Stomach (tissue), 4 donors: Measurements from ENCODE around the gene PSMD13.

ENCODE experiments used
- EP300 ChIP-seq: sonication (generic); formaldehyde crosslinking; IDR thresholded peaks from one replicate; pipeline ENCODE4 v1.6.1; 2017; ENCODE audit warnings: antibody characterized with exemption
- POLR2A ChIP-seq, 4 donors: fragments of 450-650 bp; IDR thresholded peaks; one replicate each; pipeline ENCODE4 v1.6.1; 2016; ENCODE audit warnings: antibody characterized with exemption in 4 of 4, control low read depth in 2 of 4, mild to moderate bottlenecking in 1 of 4, moderate library complexity in 1 of 4
- POLR2AphosphoS5 ChIP-seq, 3 donors: sonication (generic); formaldehyde crosslinking; IDR thresholded peaks; one replicate each; pipeline ENCODE4 v1.6.1; 2016; ENCODE audit warnings: antibody characterized with exemption in 3 of 3
- TF ChIP-seq, protein P1 (sequence below), 7 experiments: fragments of 450-650 bp in 4 of 7; fragments of 200-600 bp in 3 of 7; sonication (generic) in 3 of 7; IDR thresholded peaks; one replicate each; pipeline ENCODE4 v1.5.1; 2016 to 2019; ENCODE audit warnings: antibody characterized with exemption in 7 of 7, control low read depth in 2 of 7, mild to moderate bottlenecking in 1 of 7

DNA sequence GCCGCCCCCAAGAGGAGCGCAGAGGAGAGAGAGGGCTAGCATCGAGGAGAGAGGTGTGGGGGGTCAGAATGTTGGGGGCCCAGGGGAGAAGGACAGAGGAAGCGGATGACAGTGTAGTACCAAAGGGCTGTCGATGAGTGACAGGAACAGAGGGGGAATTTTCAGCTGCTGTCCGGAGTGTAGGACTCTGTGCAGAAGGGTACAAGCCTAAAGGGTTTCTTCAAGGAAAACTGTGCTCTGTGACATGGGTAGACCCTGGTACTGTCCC, 36.1 kb downstream of the PSMD13 start:
- TF ChIP-seq POLR2A (IDR thresholded peaks at IDR 0.05) (no peak), EP300 (no peak), POLR2AphosphoS5 (IDR thresholded peaks at IDR 0.05) (no peak)
- TF ChIP-seq, protein P1, sequence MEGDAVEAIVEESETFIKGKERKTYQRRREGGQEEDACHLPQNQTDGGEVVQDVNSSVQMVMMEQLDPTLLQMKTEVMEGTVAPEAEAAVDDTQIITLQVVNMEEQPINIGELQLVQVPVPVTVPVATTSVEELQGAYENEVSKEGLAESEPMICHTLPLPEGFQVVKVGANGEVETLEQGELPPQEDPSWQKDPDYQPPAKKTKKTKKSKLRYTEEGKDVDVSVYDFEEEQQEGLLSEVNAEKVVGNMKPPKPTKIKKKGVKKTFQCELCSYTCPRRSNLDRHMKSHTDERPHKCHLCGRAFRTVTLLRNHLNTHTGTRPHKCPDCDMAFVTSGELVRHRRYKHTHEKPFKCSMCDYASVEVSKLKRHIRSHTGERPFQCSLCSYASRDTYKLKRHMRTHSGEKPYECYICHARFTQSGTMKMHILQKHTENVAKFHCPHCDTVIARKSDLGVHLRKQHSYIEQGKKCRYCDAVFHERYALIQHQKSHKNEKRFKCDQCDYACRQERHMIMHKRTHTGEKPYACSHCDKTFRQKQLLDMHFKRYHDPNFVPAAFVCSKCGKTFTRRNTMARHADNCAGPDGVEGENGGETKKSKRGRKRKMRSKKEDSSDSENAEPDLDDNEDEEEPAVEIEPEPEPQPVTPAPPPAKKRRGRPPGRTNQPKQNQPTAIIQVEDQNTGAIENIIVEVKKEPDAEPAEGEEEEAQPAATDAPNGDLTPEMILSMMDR (IDR thresholded peaks at IDR 0.05) = no peak
